ENCODE measurements around the gene RAP1GAP.

- TF ChIP-seq CTCF (conservative IDR thresholded peaks at IDR 0.05; ENCODE audit: low read length) (no peak), EZH2phosphoT487 (IDR thresholded peaks at IDR 0.05; ENCODE audit: borderline replicate concordance, low read depth, low read length) (no peak)
These were observed 91.8 kb downstream of the RAP1GAP start for GRCh38 chr1:21577324-21577723.
